ENCODE results near the gene BRAT1.
"Not testable (repeated sequence)": the region's sequence is repeated elsewhere in the genome, so short reads cannot be mapped to it uniquely, and the experiment has no call there.

The BRAT1 gene

GRCh38 chr7:2542011-2542915 is 13.1 kb downstream of the BRAT1 start:
- Histone ChIP-seq H3K27ac (ENCODE audit: low read depth, low read length) (no peak overlapping the region), H3K36me3 (ENCODE audit: control insufficient read depth, insufficient read depth, low read length) (peaks cover 82% of the 10 kb centered on the region), H3K27me3 (ENCODE audit: control insufficient read depth, insufficient read depth, low read length) (no peaks in the 10 kb centered on the region), H3K4me1 (ENCODE audit: control insufficient read depth, insufficient read depth, low read length) (no peaks in the 10 kb centered on the region), H3K9me3 (ENCODE audit: control insufficient read depth, insufficient read depth, low read length) (no peaks in the 10 kb centered on the region), H3K4me3 (ENCODE audit: low read depth, low read length) (no peak overlapping the region), H3K9ac (ENCODE audit: low read depth, low read length) (no peak overlapping the region)

GRCh38 chr7:2541291-2542010 is 13.9 kb downstream of the BRAT1 start:
- Histone ChIP-seq H3K9ac (ENCODE audit: low read depth, low read length) (no peak overlapping the region), H3K9me3 (ENCODE audit: control insufficient read depth, insufficient read depth, low read length) (no peaks in the 10 kb centered on the region), H3K36me3 (ENCODE audit: control insufficient read depth, insufficient read depth, low read length) (peaks cover 75% of the 10 kb centered on the region), H3K27me3 (ENCODE audit: control insufficient read depth, insufficient read depth, low read length) (no peaks in the 10 kb centered on the region), H3K4me3 (ENCODE audit: low read depth, low read length) (no peak overlapping the region), H3K27ac (ENCODE audit: low read depth, low read length) (no peak overlapping the region), H3K4me1 (ENCODE audit: control insufficient read depth, insufficient read depth, low read length) (no peaks in the 10 kb centered on the region)

GRCh38 chr7:2540641-2541051 is 14.7 kb downstream of the BRAT1 start:
- Histone ChIP-seq H3K9me3 (ENCODE audit: control insufficient read depth, insufficient read depth, low read length) (no peaks in the 10 kb centered on the region), H3K9ac (ENCODE audit: low read depth, low read length) (no peak overlapping the region), H3K27ac (ENCODE audit: low read depth, low read length) (no peak overlapping the region), H3K36me3 (ENCODE audit: control insufficient read depth, insufficient read depth, low read length) (peaks cover 69% of the 10 kb centered on the region), H3K27me3 (ENCODE audit: control insufficient read depth, insufficient read depth, low read length) (no peaks in the 10 kb centered on the region), H3K4me3 (ENCODE audit: low read depth, low read length) (no peak overlapping the region), H3K4me1 (ENCODE audit: control insufficient read depth, insufficient read depth, low read length) (no peaks in the 10 kb centered on the region)

GRCh38 chr7:2540133-2540532 is 15.2 kb downstream of the BRAT1 start:
- Histone ChIP-seq H3K27ac (ENCODE audit: low read depth, low read length) (no peak overlapping the region), H3K36me3 (ENCODE audit: control insufficient read depth, insufficient read depth, low read length) (peaks cover 67% of the 10 kb centered on the region), H3K9me3 (ENCODE audit: control insufficient read depth, insufficient read depth, low read length) (no peaks in the 10 kb centered on the region), H3K4me1 (ENCODE audit: control insufficient read depth, insufficient read depth, low read length) (no peaks in the 10 kb centered on the region), H3K9ac (ENCODE audit: low read depth, low read length) (no peak overlapping the region), H3K4me3 (ENCODE audit: low read depth, low read length) (no peak overlapping the region), H3K27me3 (ENCODE audit: control insufficient read depth, insufficient read depth, low read length) (no peaks in the 10 kb centered on the region)

GRCh38 chr7:2539031-2539911 is 16.1 kb downstream of the BRAT1 start:
- H3K4me3 ChIP-seq (ENCODE audit: low read depth, low read length), result no peak overlapping the region
- H3K9ac ChIP-seq (ENCODE audit: low read depth, low read length), result no peak overlapping the region
- H3K9me3 ChIP-seq (ENCODE audit: control insufficient read depth, insufficient read depth, low read length), result no peaks in the 10 kb centered on the region
- no peaks in the 10 kb centered on the region for H3K4me1 ChIP-seq (ENCODE audit: control insufficient read depth, insufficient read depth, low read length)
- H3K27me3 ChIP-seq (ENCODE audit: control insufficient read depth, insufficient read depth, low read length), result no peaks in the 10 kb centered on the region
- peaks cover 60% of the 10 kb centered on the region for H3K36me3 ChIP-seq (ENCODE audit: control insufficient read depth, insufficient read depth, low read length)
- H3K27ac ChIP-seq (ENCODE audit: low read depth, low read length), result no peak overlapping the region

GRCh38 chr7:2537981-2538851 is 17.1 kb downstream of the BRAT1 start:
- no peaks in the 10 kb centered on the region for H3K27me3 ChIP-seq (ENCODE audit: control insufficient read depth, insufficient read depth, low read length)
- H3K36me3 ChIP-seq (ENCODE audit: control insufficient read depth, insufficient read depth, low read length), result peaks cover 51% of the 10 kb centered on the region
- no peaks in the 10 kb centered on the region for H3K9me3 ChIP-seq (ENCODE audit: control insufficient read depth, insufficient read depth, low read length)
- H3K4me1 ChIP-seq (ENCODE audit: control insufficient read depth, insufficient read depth, low read length), result no peaks in the 10 kb centered on the region
- H3K27ac ChIP-seq (ENCODE audit: low read depth, low read length), result no peak overlapping the region
- no peak overlapping the region for H3K9ac ChIP-seq (ENCODE audit: low read depth, low read length)
- H3K4me3 ChIP-seq (ENCODE audit: low read depth, low read length), result no peak overlapping the region

GRCh38 chr7:2535872-2536627 is 19.3 kb downstream of the BRAT1 start:
- not testable (repeated sequence) for H3K27ac ChIP-seq (ENCODE audit: low read depth, low read length); H3K4me3 ChIP-seq (ENCODE audit: low read depth, low read length); H3K27me3 ChIP-seq (ENCODE audit: control insufficient read depth, insufficient read depth, low read length); H3K9ac ChIP-seq (ENCODE audit: low read depth, low read length); H3K4me1 ChIP-seq (ENCODE audit: control insufficient read depth, insufficient read depth, low read length); H3K9me3 ChIP-seq (ENCODE audit: control insufficient read depth, insufficient read depth, low read length)
- peaks cover 29% of the 10 kb centered on the region for H3K36me3 ChIP-seq (ENCODE audit: control insufficient read depth, insufficient read depth, low read length)

- peaks cover 16% of the 10 kb centered on the region for H3K36me3 ChIP-seq (ENCODE audit: control insufficient read depth, insufficient read depth, low read length)
- not testable (repeated sequence) for H3K27ac ChIP-seq (ENCODE audit: low read depth, low read length); H3K4me3 ChIP-seq (ENCODE audit: low read depth, low read length)
These were observed 21.1 kb downstream of the BRAT1 start for GRCh38 chr7:2534214-2534613.

GRCh38 chr7:2533566-2533965 is 21.8 kb downstream of the BRAT1 start:
- H3K9ac ChIP-seq (ENCODE audit: low read depth, low read length); H3K9me3 ChIP-seq (ENCODE audit: control insufficient read depth, insufficient read depth, low read length); H3K27me3 ChIP-seq (ENCODE audit: control insufficient read depth, insufficient read depth, low read length); H3K4me3 ChIP-seq (ENCODE audit: low read depth, low read length); H3K27ac ChIP-seq (ENCODE audit: low read depth, low read length): not testable (repeated sequence)
- peaks cover 13% of the 10 kb centered on the region for H3K36me3 ChIP-seq (ENCODE audit: control insufficient read depth, insufficient read depth, low read length)
- H3K4me1 ChIP-seq (ENCODE audit: control insufficient read depth, insufficient read depth, low read length), result peaks cover 12% of the 10 kb centered on the region; the same call in 1 of the 2 replicates

More at GRCh38 chr7:2534214-2534613, 21.1 kb downstream of the BRAT1 start:
- not testable (repeated sequence) for H3K4me1 ChIP-seq (ENCODE audit: control insufficient read depth, insufficient read depth, low read length); H3K9me3 ChIP-seq (ENCODE audit: control insufficient read depth, insufficient read depth, low read length); H3K9ac ChIP-seq (ENCODE audit: low read depth, low read length); H3K27me3 ChIP-seq (ENCODE audit: control insufficient read depth, insufficient read depth, low read length)
